ENCODE measurements around the gene LYPD3.

- TF ChIP-seq, protein P1, sequence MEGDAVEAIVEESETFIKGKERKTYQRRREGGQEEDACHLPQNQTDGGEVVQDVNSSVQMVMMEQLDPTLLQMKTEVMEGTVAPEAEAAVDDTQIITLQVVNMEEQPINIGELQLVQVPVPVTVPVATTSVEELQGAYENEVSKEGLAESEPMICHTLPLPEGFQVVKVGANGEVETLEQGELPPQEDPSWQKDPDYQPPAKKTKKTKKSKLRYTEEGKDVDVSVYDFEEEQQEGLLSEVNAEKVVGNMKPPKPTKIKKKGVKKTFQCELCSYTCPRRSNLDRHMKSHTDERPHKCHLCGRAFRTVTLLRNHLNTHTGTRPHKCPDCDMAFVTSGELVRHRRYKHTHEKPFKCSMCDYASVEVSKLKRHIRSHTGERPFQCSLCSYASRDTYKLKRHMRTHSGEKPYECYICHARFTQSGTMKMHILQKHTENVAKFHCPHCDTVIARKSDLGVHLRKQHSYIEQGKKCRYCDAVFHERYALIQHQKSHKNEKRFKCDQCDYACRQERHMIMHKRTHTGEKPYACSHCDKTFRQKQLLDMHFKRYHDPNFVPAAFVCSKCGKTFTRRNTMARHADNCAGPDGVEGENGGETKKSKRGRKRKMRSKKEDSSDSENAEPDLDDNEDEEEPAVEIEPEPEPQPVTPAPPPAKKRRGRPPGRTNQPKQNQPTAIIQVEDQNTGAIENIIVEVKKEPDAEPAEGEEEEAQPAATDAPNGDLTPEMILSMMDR (IDR thresholded peaks at IDR 0.05) = no peak
- no peak for TF ChIP-seq POLR2A (IDR thresholded peaks at IDR 0.05)
Observed at GRCh38 chr19:43502419-43502976, 37.1 kb upstream of the LYPD3 start.

Data from Peyer's patch (tissue), 4 donors.